Hematopoietic multipotent progenitor cell treated with erythropoietin and hydrocortisone succinate and interleukin-3 and kit ligand, for 4 days (in vitro differentiated cells): Measurements from ENCODE around the gene RDX.
"Not testable (repeated sequence)": the region's sequence is repeated elsewhere in the genome, so short reads cannot be mapped to it uniquely, and the experiment has no call there.

Experiments
- DNase-seq: peaks from one replicate; pipeline ENCODE4 v3.0.0-alpha.2; 2015

The RDX gene

GRCh38 chr11:110305169-110306018, 9.0 kb upstream of the RDX start:
- DNase-seq, result no peak

GRCh38 chr11:110303414-110303826, 7.0 kb upstream of the RDX start:
- no peak for DNase-seq

GRCh38 chr11:110301577-110301976, 5.2 kb upstream of the RDX start:
- no peak for DNase-seq

- no peak for DNase-seq
Observed at GRCh38 chr11:110301032-110301431, 4.6 kb upstream of the RDX start.

- DNase-seq, result no peak
Observed at GRCh38 chr11:110299006-110299785, 2.8 kb upstream of the RDX start.

GRCh38 chr11:110298301-110298765, 1.9 kb upstream of the RDX start:
- DNase-seq, result peak; percentile 58

- peak; percentile 57 for DNase-seq
Observed at GRCh38 chr11:110297726-110298300, 1.4 kb upstream of the RDX start.

GRCh38 chr11:110297076-110297725, 787 bp upstream of the RDX start:
- peak; percentile 29 for DNase-seq

- DNase-seq, result peak; percentile 82
Observed at GRCh38 chr11:110295531-110296225, 736 bp downstream of the RDX start.

- no peak for DNase-seq
Observed at GRCh38 chr11:110295086-110295485, 1.3 kb downstream of the RDX start.

GRCh38 chr11:110294509-110294908, 1.9 kb downstream of the RDX start:
- no peak for DNase-seq

- DNase-seq, result peak; percentile 82
Observed at GRCh38 chr11:110293389-110293788, 3.0 kb downstream of the RDX start.

- not testable (repeated sequence) for DNase-seq
Observed at GRCh38 chr11:110292146-110292545, 4.3 kb downstream of the RDX start.

GRCh38 chr11:110290591-110291334, 5.7 kb downstream of the RDX start:
- DNase-seq, result no peak

GRCh38 chr11:110289472-110289871, 6.9 kb downstream of the RDX start:
- no peak for DNase-seq

GRCh38 chr11:110287537-110287936, 8.9 kb downstream of the RDX start:
- DNase-seq, result peak; percentile 19

GRCh38 chr11:110286298-110287040, 9.9 kb downstream of the RDX start:
- no peak for DNase-seq

GRCh38 chr11:110283862-110284261, 12.6 kb downstream of the RDX start:
- no peak for DNase-seq

GRCh38 chr11:110280595-110280994, 15.8 kb downstream of the RDX start:
- not testable (repeated sequence) for DNase-seq

GRCh38 chr11:110279881-110280280, 16.5 kb downstream of the RDX start:
- no peak for DNase-seq

GRCh38 chr11:110272919-110273318, 23.5 kb downstream of the RDX start:
- DNase-seq, result no peak
